Spleen (tissue), 7 donors: Measurements from ENCODE around the gene DPYD.

Experiments
- CTCF ChIP-seq, 11 experiments: fragments of 200-600 bp in 7 of 11; fragments of 450-650 bp in 4 of 11; sonication (generic) in 4 of 11; IDR thresholded peaks in 8 of 11; conservative IDR thresholded peaks in 3 of 11; 1 replicate in 7 of 11; 2 replicates in 4 of 11; pipeline versions ENCODE4 v1.4.0 to v1.8.0; 2016 to 2021; ENCODE audit warnings: antibody characterized with exemption in 11 of 11, inconsistent platforms in 4 of 11, mild to moderate bottlenecking in 1 of 11
- POLR2A ChIP-seq, 3 donors: fragments of 450-650 bp; IDR thresholded peaks; one replicate each; pipeline ENCODE4 v1.5.1; 2017; ENCODE audit warnings: antibody characterized with exemption in 3 of 3, mild to moderate bottlenecking in 1 of 3
- donor health status: DM: no; HTN: no; CAD: no; lungs with moderate emphysema.
- donor health status: DM: no; HTN: no; CAD: no.
- donor health status: DM: no; HTN: no; CAD: no.

GRCh38 chr1:97145321-97145956 is 775.4 kb downstream of the DPYD start:
- TF ChIP-seq POLR2A (IDR thresholded peaks at IDR 0.05) (no peak), CTCF (IDR thresholded peaks at IDR 0.05 in 8 of 11, conservative IDR thresholded peaks at IDR 0.05 in 3 of 11) (no peak)
